NCI-H345 treated with DMSO at 0.1 percent for 48 hours (cell line): ENCODE measurements around the gene DCDC2C.

Experiments
- DNase-seq: peaks from one replicate; lab custom pipeline; 2025; ENCODE audit not compliant: unreplicated experiment; lab: John Stamatoyannopoulos, UW

Gene DCDC2C

GRCh38 chr2:3672861-3673678, 30.3 kb upstream of the DCDC2C start:
- DNase-seq: no peak

- no peak for DNase-seq
These were observed 29.1 kb upstream of the DCDC2C start for GRCh38 chr2:3674066-3674845.

- no peak for DNase-seq
These were observed 27.7 kb upstream of the DCDC2C start for GRCh38 chr2:3675687-3676086.

GRCh38 chr2:3677436-3677835, 25.9 kb upstream of the DCDC2C start:
- no peak for DNase-seq

GRCh38 chr2:3678212-3678611, 25.2 kb upstream of the DCDC2C start:
- no peak for DNase-seq

GRCh38 chr2:3679180-3679579, 24.2 kb upstream of the DCDC2C start:
- DNase-seq: no peak

GRCh38 chr2:3679616-3680393, 23.6 kb upstream of the DCDC2C start:
- no peak for DNase-seq

- no peak for DNase-seq
These were observed 22.6 kb upstream of the DCDC2C start for GRCh38 chr2:3680548-3681345.

GRCh38 chr2:3681625-3682024, 21.8 kb upstream of the DCDC2C start:
- no peak for DNase-seq

GRCh38 chr2:3682811-3683210, 20.6 kb upstream of the DCDC2C start:
- DNase-seq: no peak

- no peak for DNase-seq
These were observed 19.5 kb upstream of the DCDC2C start for GRCh38 chr2:3683748-3684454.

- DNase-seq: no peak
These were observed 13.2 kb upstream of the DCDC2C start for GRCh38 chr2:3689998-3690748.

GRCh38 chr2:3692375-3692774, 11.0 kb upstream of the DCDC2C start:
- peak; percentile 41 for DNase-seq

- no peak for DNase-seq
These were observed 6.8 kb upstream of the DCDC2C start for GRCh38 chr2:3696545-3696944.

GRCh38 chr2:3701071-3701470, 2.3 kb upstream of the DCDC2C start:
- no peak for DNase-seq

- no peak for DNase-seq
These were observed 481 bp downstream of the DCDC2C start for GRCh38 chr2:3703757-3704355.

GRCh38 chr2:3704692-3705091, 1.3 kb downstream of the DCDC2C start:
- DNase-seq: no peak

GRCh38 chr2:3705782-3706181, 2.4 kb downstream of the DCDC2C start:
- no peak for DNase-seq

GRCh38 chr2:3706892-3707291, 3.5 kb downstream of the DCDC2C start:
- DNase-seq: no peak
